SK-N-DZ (cell line): ENCODE results near the gene PNCK.

Experiments used
- DNase-seq: peaks from one replicate; pipeline ENCODE4 v3.0.0-alpha.2; 2015; ENCODE audit warnings: low spot score
- small RNA-seq, 2 experiments: library from RNA; depleted of rRNA; stranded (forward); fragments of <200 nt; gene quantifications; one replicate each; pipeline ENCODE3, GENCODE V24; 2014

The PNCK gene

DNA sequence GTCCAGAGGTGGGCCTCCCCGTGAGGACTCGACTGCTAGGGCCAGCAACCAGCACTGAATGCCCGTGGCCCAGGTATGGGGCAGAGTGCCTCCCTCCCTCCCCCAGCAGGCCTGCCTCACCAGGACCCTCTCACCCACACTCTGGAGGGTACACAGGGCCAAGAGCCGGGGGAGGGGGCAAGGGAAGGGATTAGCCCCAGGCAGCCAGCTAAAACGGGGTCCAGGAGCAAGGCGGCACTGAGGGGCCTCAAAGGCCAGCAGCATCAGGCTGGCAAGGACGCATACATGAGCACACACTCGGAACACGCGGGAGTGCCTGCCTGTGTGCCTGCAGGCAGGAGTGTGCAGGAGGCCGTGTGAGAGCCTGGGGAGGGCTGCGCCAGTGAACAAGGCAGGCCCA, 44.9 kb downstream of the PNCK start:
- DNase-seq: no peak

DNA sequence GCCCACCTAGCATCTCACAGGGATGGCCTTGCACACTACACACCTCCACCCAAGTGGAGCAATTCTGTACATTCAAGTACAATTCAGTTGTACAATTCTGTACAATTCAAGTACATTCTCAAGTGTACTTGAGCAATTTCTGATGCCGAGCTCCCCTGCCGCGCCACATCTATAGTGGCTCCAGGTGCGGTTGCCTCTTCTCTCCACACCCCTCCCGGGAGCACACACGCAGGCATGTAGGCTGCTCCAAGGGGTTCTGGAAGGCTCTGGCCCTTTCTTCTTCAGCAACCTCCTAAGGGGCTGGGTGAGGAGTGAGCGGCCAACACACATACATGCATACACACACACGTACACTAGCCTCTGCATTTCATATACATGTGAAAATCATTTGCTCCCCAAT, 45.5 kb downstream of the PNCK start:
- no peak for DNase-seq

DNA sequence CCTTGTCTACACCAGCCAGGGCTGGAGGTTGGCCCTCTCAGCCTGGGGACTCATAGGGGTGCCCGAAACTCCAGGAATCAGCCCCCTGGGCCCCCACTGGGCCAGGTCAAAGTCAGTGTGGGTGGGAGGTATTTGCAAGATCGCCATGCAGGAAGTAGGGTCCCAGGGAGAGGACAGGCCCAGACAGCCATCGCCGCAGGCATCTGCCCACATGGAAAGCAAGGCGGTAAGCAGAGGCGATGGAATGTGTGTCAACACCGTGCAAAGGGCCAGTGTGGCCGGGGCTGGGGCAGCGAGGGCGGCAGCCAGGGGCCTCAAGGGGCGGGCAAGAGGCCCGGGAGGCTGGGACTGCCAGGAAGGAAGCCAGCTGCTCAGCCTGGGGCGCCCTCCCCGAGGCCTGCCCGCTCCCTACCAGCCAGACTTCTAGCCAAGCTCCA, 45.9 kb downstream of the PNCK start:
- DNase-seq: no peak

DNA sequence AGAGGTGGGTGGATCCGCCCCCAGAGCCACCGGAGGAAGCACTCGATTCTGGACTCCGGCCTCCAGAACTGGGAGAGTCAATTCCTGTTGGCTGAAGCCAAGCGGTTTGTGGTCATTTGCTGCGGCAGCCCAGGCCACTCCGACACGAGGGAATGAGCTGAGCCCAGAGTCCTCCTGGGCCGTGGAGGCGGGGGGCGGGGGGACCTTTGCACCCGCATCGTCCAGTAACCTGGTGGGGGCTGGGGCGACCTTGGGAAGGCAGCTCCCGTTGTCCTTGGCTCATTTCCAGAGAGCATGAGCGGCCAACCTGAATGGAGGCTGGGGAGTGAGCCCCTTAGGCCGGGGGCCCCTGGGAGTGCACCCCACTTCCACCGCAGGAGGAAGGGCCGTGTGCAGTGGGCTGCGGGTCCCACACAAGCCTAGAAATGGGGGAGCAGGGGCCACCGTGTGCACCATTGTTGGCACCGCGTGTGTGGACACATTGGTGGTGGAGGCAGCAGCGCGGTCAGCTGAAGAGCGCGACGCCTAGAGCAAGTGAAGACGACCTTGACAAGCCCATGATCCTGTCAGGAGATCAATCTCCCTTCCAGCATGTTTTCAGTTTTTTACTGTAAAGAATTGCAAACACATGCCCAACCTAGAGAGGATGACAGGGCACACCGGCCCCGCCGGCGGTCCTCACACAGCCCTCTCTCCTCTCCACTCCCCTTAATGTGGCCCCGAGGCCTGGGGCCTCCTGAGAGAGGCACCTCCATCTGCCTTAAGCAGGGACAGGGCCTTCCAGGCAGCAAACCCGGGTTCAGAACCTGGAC, 46.5 kb downstream of the PNCK start:
- no peak for DNase-seq

DNA sequence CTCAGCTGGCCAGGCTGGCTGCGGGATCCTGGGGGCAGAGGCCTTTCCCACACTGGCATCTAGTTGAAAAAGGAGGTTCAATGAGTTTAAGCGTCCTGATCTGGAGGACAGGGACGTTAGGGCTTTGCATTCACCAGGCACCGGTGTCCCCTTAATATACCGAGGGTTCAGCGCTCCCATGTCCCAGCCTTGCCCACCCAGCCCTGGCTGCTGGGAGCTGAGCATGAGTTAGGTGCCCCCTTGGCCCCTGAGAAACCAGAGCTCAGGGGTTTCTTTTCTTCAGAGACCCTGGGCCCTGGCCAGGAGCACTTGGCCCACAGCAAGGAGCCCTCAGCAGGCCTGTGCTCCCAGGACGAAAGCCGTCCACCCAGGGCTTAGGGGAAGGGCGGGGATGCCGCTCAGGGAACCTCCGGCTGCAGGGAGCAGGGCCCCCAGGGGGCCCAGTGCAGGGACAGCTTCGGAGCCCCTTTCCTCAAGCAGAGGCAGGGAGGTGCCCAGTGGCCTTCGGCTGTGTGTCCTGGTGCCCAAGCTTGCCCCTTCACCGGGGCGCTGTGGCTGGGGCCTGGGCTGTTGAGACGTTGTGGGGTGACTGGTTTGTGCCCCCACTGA, 47.5 kb downstream of the PNCK start:
- DNase-seq: no peak

DNA sequence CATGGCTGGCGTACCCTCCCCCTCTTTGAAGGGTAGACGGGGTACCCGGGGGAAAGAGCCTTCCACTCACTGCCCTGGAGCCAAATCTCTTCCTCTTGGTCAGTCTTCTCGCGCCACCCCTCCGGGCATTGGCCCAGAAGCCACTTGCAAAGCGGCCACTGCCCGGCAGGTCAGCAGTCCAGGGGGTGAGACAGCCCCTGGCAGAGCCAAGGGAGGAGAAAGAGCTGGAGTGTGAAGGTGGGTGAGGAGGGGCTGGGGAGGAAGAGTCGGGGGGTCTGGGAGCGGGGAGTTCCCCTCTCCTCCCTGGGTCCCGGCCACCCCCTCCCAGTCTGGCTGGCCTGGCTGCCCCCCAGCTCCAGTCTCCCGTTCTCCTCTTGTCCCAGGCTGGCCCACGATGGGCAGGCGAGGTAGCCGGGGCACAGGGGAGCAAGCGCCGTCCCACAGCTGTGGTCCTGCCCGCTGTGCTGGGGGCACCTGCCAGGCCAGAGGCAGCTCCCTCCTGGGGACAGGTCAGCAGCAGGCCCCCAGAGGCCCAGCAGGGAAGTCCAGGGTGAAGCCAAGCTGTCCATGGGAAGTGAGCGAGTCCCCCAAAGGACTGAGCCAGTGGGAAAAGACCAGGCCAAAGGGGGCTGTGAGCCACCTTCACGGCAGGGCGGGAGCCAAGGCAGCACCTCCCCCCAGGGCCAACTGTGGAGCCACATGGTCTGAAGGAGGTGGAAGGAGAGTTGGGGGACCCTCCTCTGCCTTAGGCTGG, 48.2 kb downstream of the PNCK start:
- no peak for DNase-seq

DNA sequence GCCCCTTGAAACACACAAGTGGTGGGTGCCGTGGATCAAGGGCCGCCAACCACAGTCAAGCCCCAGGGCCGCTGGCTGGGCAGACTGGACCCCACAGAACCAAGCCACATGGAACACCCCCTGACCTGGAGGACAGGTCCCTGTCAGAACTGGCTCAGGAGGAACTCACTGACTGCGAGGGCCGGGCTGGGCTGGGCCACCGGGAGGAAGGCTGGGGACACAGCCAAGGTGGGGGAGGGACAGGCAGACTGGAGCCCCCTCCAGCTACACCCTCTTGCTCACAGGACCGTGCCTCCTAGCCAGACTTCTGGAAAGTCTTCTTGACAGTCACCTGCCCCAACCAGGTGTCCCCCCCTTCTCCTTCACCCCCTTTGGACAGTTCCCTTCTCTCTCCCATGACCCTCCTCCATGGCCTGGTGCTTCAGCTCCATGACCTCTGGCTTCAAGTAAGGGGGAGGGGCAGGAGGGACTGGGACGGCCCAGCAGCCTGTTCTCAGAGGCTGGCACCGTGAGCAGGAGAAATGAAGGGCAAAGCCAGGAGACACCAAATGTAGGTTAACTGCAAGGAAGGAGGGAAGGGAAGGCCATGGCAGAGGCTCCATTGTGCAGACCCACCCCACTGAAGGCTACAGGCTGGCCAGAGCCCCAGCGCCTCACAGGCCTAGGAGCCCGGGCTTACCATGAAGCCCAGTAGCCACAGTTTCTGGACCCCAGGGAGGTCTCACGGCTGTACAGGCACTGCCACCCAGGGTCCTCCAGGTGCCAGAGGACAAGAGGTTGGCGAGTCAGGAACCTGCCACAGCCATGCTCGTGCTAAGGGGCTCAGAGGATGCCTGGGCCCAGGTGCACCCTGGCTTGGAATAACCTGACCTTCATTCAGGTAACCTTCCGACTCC, 49.2 kb downstream of the PNCK start:
- DNase-seq: no peak

DNA sequence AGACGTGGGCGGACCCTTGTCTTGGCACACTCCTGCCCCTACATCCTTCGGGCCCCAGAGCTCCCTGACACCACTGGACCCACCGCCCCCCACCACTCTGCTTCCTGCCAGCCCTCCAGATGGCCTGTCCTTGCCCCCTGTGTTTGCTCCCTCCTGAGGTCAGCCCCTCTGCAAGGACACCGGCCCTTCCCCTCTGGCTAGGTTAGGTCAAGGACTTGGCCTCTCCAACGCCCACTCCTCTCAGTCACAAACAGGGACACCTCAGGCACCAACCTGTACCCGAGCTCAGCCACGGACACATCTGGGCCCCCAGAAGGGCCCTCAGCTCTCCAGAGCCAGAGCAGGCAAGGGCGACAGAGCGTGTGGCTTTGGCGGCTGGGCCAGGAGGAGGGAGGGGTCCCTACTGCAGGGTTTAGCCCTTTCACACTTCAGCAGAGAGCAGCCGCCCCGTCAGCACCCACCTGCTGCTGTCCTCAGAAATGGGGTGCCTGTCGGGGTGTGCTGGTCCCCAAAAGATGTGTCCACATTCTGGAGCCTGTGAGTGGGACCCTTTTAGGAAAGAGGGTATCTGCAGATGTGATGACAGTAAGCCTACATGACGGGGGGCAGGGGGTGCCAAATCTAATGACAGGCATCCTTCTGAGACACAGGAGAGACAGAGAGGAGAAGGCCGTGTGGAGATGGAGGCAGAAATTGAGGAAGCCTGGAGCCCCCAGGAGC, 50.1 kb downstream of the PNCK start:
- DNase-seq: no peak

DNA sequence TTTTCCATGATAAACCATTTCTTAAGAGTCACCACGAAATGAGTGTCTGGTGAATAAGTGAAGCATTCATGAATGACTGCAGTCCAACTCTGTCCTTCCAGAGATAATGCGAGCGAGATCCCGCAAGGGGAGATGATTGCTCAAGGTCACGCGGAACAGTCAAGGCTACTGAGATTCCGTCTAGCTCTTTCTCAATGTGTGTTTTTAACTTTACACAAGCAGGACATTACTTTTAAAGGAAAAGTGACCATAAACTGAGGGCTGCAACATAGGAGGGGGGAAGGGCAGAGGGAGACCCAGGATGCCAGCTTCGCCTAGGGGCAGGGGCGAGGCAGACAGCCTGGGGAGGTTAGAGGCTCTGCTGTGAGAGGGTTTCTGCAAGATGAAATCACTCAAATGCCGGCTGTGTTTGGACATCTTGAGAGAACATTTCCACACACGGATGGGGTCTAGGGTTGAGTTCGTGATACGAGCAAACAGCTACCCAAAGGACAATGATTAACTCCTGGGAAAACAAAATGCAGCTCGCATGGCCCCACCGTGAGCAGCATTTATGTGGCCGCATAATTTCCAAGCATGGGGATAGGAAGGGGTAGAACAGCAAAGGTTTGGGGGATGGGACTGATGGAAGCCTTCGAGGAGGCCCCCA, 50.8 kb downstream of the PNCK start:
- DNase-seq: no peak

DNA sequence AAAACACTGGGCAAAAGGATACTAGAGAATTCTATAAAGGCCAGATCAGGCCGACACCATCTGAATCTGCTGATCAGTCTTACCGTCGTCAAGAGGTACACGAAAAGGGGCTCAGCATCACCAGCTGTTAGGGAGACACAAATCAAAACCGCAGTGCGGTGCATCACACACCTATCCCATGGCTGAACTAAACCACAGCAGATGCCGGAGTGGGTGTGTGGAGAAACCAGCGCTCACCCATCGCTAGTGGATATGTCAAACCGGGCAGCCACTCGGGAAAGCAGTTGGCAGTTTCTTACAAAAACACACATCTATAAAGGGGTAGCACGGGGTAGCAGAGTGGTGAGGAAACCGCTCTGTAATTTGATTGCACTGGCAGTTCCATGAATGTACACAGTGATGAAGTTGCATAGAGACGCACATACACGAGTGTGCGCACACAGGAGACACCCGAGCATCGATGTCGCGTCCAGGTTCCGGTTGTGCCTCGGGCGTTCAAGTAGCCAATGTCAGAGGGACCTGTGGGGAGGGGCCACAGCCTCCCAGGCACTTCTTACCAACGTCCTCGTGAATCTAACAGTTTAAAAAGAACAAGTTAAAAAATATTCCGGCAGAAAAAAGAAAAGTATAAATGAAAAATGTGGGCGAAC, 51.5 kb downstream of the PNCK start:
- DNase-seq: no peak

DNA sequence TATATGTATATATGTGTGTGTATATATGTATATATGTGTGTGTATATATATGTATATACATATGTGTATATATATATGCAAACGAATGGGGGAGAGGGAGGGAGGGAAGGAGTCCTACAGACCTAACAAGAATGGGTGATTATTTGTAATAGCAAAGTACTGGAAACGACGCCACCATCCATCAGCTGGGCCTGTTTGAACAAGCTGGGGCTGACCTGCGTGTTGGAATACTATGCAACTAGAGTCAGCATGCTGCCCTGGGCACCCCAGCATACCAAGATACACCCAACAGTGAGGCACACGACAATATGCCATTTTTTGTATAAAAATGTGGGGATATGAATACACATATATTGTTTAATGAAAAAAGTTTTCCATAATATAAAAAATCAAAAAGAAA, 53.0 kb downstream of the PNCK start:
- no peak for DNase-seq

Small RNA genes within 50 kb of the gene (small RNA-seq; reads per million reads assigned to genes)
- 0 to 0.09 reads per million in 2 experiments for gene RN7SL687P
